Measurements from ENCODE around the gene FAM83G.
"Not testable (repeated sequence)": the region's sequence is repeated elsewhere in the genome, so short reads cannot be mapped to it uniquely, and the experiment has no call there.

FAM83G gene

GRCh38 chr17:18965530-18966236, 38.9 kb downstream of the FAM83G start:
- no peak for DNase-seq

- DNase-seq, result no peak
Measured at GRCh38 chr17:18964550-18964949, 40.0 kb downstream of the FAM83G start.

- no peak for DNase-seq
Measured at GRCh38 chr17:18964018-18964351, 40.6 kb downstream of the FAM83G start.

GRCh38 chr17:18963126-18964017, 41.2 kb downstream of the FAM83G start:
- no peak for DNase-seq

GRCh38 chr17:18962494-18962815, 42.1 kb downstream of the FAM83G start:
- no peak for DNase-seq

GRCh38 chr17:18961634-18962493, 42.7 kb downstream of the FAM83G start:
- no peak for DNase-seq

DNA sequence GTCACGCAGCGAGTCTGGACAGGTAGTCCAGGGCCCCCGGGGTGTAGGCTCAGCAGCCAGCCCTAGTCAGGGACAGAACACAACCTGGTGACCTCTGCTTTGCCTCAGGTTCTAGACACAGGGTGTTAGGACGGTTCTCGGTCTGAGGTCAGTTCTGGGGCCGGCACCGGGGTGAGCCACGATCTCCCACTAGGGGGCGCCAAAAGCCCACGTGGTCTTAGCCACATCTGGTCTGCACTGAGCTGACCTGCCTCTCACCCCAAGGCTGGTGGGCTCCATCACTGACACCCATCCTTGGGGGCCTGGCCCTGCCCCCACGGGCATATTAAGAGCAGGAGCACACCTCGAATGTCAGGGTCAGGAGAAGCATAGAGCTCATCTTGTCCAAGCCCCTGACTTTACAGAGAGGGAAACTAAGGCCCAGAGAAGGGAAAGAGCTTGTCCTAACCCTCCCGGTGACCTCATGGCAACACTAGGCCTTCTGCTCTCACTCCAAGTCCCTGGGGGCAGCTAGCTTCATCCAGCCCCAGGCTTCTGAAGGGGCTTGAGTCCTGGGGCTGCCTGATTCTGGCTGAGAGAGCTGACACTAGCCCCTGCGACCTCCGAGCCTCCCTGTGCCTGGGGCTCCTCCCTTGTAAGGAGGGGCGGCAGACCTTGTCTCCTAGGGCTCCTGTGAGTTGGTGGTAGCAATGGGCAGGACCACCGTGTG, 43.6 kb downstream of the FAM83G start:
- peak; percentile 65 to 69 for DNase-seq

DNA sequence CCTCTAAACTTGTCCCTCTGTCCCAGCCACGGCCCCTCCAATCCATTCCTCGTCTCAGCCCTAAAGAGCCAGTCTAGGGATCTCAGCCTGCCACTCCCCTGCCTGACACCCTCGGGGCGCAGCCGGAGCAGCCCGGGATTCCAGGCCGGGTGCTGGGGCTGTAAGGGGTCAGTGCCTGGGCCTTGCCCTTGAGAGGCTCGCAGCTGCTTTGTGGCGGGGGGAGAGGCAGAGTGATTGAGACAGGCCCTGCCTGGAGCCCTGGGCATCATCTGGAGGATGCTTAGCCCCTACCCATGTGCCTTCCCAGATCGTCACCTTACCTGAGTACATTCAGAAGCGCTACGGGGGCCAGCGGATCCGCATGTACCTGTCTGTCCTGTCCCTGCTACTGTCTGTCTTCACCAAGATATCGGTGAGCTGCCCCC, 44.3 kb downstream of the FAM83G start:
- DNase-seq, result no peak

DNA sequence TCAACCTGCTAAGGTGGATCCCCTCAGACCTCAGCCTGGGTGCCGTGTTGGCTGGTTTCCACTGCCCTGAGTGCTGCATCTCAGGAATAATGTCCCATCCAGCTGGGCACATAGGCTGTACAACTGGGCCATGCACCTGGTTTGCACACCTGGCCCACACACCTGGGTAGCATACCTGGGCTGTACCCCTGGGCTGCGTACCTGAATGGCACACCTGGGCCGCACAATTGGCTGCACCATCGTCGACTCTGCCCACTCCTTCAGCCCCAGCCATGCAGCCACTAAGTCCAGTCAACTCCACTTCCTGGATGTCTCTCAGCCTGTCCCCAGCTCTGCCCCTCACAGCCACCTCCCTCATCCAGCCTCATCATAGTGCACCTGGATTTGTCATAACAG, 44.7 kb downstream of the FAM83G start:
- DNase-seq, result no peak

DNA sequence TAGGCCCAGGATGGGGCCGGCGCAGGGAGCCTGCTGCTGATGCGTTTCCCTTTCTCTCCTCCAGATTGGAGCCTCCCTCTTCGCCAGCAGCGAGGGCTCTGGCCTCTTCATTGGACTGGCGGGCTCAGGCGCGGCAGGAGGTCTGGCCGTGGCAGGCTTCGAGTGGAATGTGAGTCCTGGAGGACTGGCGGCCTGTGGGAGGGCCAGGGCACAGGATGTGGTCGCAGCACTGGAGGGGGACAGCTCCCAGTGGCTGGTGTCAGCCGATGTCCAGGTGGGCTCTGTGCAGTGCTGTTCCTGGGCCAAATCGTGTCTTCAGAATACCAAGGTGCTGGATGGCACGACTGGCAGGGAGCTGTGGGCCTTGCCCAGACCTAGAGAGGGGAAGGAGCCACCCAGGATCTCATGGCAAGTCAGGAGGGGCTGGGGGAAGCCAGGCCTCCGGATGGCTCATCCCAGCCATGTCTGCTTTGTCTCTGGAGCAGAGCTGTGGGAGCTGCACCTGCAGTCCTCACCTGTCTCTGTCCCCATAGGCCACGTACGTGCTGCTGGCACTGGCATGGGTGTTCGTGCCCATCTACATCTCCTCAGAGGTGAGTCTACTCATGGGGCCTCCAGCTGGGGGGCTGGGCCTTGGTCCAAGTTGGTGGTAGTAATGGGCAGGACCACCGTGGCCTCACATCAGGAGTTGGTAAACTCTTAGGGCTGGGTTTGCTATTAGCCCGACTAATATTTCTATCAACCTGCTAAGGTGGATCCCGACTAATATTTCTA, 45.3 kb downstream of the FAM83G start:
- DNase-seq, result no peak

DNA sequence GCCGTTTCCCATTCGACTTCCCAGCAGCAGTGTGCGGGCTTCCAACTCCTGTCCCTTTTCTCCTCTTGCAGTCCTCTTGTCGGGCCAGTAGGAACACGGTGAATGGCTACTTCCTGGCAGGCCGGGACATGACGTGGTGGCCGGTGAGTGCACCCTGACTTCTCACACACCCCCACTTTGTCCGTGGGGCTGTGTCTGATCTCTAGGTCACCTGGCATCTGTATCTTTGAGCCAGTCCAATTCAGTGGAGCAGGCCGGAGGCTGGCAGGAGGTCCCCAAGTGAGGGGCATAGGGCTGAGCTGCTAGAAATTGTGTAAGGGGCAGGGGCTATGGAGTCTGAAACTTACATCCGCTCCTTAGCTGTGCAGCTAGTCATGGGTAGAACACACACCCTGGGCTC, 46.0 kb downstream of the FAM83G start:
- DNase-seq, result no peak

DNA sequence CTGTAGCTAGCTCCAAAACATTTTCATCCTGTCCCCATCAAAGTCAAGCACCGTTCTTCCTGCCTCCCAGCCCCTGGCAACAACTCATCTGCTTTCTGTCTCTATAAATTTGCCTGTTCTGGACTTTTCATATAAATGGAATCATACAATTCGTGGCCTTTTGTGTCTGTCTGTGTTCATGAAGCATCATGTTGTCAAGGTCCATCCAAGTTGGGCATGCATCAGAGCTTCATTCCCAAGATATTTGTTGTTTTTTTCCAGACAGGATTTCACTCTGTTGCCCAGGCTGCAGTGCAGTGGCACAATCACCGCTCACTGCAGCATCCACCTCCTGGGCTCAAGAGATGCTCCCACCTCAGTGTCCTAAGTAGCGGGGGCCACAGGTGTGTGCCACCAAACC, 46.7 kb downstream of the FAM83G start:
- no peak for DNase-seq

GRCh38 chr17:18956581-18956980, 48.0 kb downstream of the FAM83G start:
- no peak for DNase-seq

- DNase-seq, result not testable (repeated sequence)
Measured at GRCh38 chr17:18956021-18956420, 48.5 kb downstream of the FAM83G start.

DNA sequence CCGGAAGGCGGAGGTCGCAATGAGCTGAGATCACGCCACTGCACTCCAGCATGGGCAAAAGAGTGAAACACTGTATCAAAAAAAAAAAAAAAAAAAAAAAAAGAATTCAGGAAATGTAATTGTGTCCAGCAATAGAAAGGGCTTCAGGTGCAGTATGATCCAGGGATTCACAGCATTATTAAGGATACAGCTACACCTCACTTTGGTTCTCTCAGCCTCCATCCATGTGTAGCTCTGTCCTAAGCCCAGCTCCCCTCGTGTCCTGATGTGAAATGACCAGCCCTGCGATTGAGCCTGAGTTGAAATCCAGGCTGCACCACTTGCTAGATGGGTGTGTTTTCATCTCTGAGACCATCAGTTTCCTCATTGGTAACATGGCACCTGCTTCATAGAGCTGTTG, 49.6 kb downstream of the FAM83G start:
- DNase-seq, result no peak

DNA sequence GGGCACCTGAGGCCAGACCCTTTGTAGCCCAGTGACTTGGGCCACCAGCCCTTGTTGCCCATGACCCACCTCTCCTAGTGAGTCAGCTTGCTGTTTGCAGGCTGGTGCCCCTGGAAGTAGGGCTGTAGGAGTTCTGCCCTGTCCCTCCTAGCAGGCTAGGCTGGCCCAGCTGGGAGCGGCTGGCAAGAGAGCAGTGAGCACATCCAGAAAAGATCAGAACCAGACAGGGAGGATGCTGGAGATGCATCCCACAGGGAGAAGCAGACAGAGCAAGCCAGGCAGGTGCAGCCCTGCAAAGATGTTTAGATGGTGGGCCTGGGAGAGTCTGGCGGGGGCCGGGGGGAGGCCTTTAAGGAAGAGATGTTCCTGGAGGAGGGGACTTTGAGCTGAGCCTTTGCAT, 50.2 kb downstream of the FAM83G start:
- DNase-seq, result no peak

DNA sequence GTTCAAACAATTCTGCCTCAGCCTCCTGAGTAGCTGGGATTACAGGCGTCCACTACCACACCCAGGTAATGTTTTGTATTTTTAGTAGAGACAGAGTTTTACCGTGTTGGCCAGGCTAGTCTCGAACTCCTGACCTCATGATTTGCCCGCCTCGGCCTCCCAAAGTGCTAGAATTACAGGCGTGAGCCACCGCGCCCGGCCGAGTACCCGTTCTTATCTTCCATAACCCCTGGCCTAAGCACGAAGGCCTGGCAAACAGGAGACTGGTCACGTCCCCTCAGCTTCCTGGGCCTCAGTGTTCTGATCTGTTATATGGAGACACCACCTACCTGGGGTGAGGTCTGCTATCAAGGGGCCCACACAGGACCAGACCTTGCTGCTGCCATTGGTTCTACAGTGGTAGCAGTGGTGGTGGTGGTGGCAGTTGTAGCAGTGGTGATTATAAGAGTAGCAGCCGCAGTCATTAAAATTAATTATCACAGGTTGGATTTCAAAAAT, 51.3 kb downstream of the FAM83G start:
- no peak for DNase-seq

DNA sequence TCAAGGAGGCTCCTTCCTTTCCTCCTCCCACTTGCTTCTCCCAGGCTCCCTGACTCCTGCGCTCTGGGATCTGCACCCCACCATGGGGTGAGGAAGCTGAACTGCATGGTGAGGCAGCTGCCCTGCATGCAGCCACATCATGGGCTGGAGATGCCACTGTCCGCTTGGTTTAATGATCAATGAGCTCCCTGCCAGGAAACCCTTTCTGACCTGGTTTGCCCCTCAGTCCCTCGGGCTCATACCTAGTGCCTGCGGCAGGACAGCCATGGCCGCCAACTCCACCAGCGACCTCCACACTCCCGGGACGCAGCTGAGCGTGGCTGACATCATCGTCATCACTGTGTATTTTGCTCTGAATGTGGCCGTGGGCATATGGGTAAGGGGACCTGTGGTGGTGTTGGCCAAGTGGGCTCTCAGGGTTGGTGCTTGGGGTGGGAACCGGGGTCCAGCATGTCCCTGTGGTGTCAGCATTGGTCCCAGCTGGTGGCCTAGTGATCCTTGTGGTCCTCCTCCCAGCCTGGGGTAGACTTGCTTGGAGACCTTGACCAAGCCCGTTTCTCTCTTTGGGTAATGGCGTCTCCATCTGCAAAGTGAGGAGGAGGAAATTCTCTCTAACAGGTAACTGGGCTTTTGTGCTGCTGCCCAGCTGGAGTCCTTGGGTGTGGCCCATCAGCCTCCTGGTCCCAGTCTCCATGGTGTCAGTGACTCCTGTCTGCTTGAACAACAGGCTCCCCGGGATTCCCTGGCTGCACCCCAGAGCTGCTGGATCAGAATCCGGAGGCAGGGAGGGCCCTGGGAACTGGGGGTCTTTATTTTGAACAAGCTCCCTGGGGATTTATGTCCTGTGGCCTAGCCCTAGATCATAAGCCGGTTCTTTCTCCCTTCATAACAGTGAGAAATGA, 52.4 kb downstream of the FAM83G start, which contains the start of gene SLC5A10:
SLC5A10 (plus strand) TSS at position 225 of the 902 bp plus-strand sequence; CDS start at position 266, 41 bp downstream.
- DNase-seq, result no peak

GRCh38 chr17:18950944-18951905, 53.3 kb downstream of the FAM83G start:
- DNase-seq, result no peak
